ENCODE measurements around the gene KCTD10.

DNA sequence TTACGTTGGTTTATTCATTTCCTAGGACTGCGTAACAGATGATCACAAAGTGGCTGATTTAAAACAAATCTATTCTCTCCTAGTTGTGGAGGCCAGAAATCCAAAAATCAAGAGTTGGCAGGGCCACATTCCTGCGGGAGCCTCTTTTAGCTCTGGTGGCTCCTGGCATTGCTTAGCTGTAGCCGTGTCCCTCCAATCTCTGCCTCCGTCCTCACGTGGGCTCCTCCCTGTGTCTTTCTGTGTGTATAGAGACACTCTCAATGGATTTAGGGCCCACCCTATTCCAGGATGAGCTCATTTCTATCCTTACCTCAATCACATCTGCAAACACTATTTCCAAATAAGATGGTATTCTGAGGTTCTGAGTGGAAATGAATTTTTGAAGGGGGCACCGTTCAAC, 42.5 kb downstream of the KCTD10 start:
- TF ChIP-seq CTCF (IDR thresholded peaks at IDR 0.05; ENCODE audit: low read length), result no peak
- TF ChIP-seq EZH2 (IDR thresholded peaks at IDR 0.05; ENCODE audit: borderline replicate concordance, low read length), result no peak

Measured in OCI-LY1 (cell line).